OCI-LY3 (cell line): Measurements from ENCODE around the gene OR56A4.
"Not testable (repeated sequence)": the region's sequence is repeated elsewhere in the genome, so short reads cannot be mapped to it uniquely, and the experiment has no call there.

Experiments
- EZH2phosphoT487 ChIP-seq: fragments of 200-600 bp; shearing (Covaris generic); IDR thresholded peaks from 2 replicates; pipeline ENCODE4 v1.6.1; 2018; ENCODE audit warnings: antibody characterized with exemption, mixed run types, low read depth
- TF ChIP-seq, protein P1 (sequence below): fragments of 200-600, 300-600 bp; sonication (generic); IDR thresholded peaks from 2 replicates; pipeline ENCODE4 v1.5.1; 2014; ENCODE audit warnings: antibody characterized with exemption, low read length, low read depth

DNA sequence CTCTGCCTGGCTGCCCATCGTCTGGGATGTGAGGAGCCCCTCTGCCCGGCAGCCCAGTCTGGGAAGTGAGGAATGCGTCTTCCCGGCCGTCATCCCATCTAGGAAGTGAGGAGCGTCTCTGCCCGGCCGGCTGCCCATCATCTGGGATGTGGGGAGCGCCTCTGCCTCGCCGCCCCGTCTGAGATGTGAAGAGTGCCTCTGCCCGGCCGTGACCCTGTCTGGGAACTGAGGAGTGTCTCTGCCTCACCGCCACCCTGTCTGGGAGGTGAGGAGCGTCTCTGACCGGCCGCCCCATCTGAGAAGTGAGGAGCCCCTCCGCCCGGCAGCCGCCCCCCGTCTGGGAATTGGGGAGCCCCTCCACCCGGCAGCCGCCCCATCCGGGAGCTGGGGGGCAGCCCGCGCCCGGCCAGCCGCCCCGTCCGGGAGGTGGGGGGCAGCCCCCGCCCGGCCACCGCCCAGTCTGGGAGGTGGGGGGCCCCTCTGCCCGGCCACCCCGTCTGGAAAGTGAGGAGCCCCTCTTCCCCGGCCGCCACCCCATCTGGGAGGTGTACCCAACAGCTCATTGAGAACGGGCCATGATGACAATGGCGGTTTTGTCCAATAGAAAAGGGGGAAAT is 45.9 kb downstream of the OR56A4 start:
- TF ChIP-seq, protein P1, sequence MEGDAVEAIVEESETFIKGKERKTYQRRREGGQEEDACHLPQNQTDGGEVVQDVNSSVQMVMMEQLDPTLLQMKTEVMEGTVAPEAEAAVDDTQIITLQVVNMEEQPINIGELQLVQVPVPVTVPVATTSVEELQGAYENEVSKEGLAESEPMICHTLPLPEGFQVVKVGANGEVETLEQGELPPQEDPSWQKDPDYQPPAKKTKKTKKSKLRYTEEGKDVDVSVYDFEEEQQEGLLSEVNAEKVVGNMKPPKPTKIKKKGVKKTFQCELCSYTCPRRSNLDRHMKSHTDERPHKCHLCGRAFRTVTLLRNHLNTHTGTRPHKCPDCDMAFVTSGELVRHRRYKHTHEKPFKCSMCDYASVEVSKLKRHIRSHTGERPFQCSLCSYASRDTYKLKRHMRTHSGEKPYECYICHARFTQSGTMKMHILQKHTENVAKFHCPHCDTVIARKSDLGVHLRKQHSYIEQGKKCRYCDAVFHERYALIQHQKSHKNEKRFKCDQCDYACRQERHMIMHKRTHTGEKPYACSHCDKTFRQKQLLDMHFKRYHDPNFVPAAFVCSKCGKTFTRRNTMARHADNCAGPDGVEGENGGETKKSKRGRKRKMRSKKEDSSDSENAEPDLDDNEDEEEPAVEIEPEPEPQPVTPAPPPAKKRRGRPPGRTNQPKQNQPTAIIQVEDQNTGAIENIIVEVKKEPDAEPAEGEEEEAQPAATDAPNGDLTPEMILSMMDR: not testable (repeated sequence)
- not testable (repeated sequence) for TF ChIP-seq EZH2phosphoT487
